Transverse colon (tissue), 4 donors: Measurements from ENCODE around the gene SLC36A2. TPM values are rescaled to one million over a fixed set of nuclear protein-coding genes. Genes with fewer than 3 reads are reported as not detected.

ENCODE experiments used
- DNase-seq: peaks from one replicate; pipeline ENCODE4 v3.0.0-alpha.2; 2019
- H3K27ac ChIP-seq, 4 donors: fragments of 200-600 bp; sonication (generic); 2 replicates each; pipeline ENCODE4 v1.5.1; 2016 to 2018; ENCODE audit warnings: inconsistent platforms in 4 of 4
- H3K27me3 ChIP-seq: fragments of 200-600 bp; sonication (generic); 2 replicates; pipeline ENCODE4 v1.5.1; 2017; ENCODE audit warnings: inconsistent platforms
- H3K36me3 ChIP-seq, 4 donors: fragments of 200-600 bp; sonication (generic); 2 replicates each; pipeline ENCODE4 v1.5.1; 2017 to 2019; ENCODE audit warnings: inconsistent platforms in 4 of 4
- H3K4me1 ChIP-seq, 4 donors: fragments of 200-600 bp; sonication (generic); 2 replicates each; pipeline ENCODE4 v1.5.1; 2017 to 2020; ENCODE audit warnings: inconsistent platforms in 4 of 4
- H3K4me3 ChIP-seq, 4 donors: fragments of 200-600 bp; sonication (generic); 1 replicate in 1 of 4; 2 replicates in 3 of 4; pipeline versions ENCODE4 v1.5.1 to v1.6.1; 2017 to 2019; ENCODE audit warnings: inconsistent platforms in 4 of 4
- H3K9me3 ChIP-seq, 2 donors: fragments of 200-600 bp; sonication (generic); 2 replicates each; pipeline ENCODE4 v1.5.1; 2017 to 2019; ENCODE audit warnings: inconsistent platforms in 2 of 2
- EP300 ChIP-seq: sonication (generic); formaldehyde crosslinking; IDR thresholded peaks from one replicate; pipeline ENCODE4 v1.6.1; 2017; ENCODE audit warnings: antibody characterized with exemption, low read depth
- POLR2A ChIP-seq: fragments of 450-650 bp; IDR thresholded peaks from one replicate; pipeline ENCODE4 v1.6.1; 2016; ENCODE audit warnings: antibody characterized with exemption, mild to moderate bottlenecking, moderate library complexity
- POLR2AphosphoS5 ChIP-seq, 3 donors: sonication (generic); formaldehyde crosslinking; IDR thresholded peaks; one replicate each; pipeline ENCODE4 v1.6.1; 2016; ENCODE audit warnings: antibody characterized with exemption in 3 of 3
- WGBS, 2 donors: methylation state at CpG; one replicate each; pipeline ENCODE4 v1.1.5; 2018; ENCODE audit warnings: low coverage in 1 of 2; 5-methylcytosine and 5-hydroxymethylcytosine counted together
- in situ Hi-C, 4 donors: fragments of 200-750 bp; cut with MboI; loops; one replicate each; pipeline versions ENCODE4 v1.15.0 to v1.15.1; 2017; ENCODE audit warnings: low sequenced_read_pairs in 3 of 4, low pct_ligation_motif_present in 1 of 4, low pct_unique_long_range_greater_than_20kb in 1 of 4
- intact Hi-C: fragments of 100-400 bp; cut with DNase I; formaldehyde crosslinking; loops from one replicate; pipeline ENCODE4 v1.15.1; 2023; ENCODE audit warnings: low total_unique reads
- total RNA-seq, 4 donors: library from RNA; depleted of rRNA; stranded (reverse); fragments of >200 nt; gene quantifications; one replicate each; pipeline ENCODE4 v1.1.0, GENCODE V29; 2016
- TF ChIP-seq, protein P1 (sequence below), 5 experiments: fragments of 200-600 bp in 3 of 5; fragments of 450-650 bp in 2 of 5; sonication (generic) in 3 of 5; IDR thresholded peaks; 1 replicate in 2 of 5; 2 replicates in 3 of 5; pipeline ENCODE4 v1.5.1; 2016 to 2017; ENCODE audit warnings: antibody characterized with exemption in 5 of 5, inconsistent platforms in 3 of 5, mild to moderate bottlenecking in 2 of 5, moderate library complexity in 1 of 5

The SLC36A2 gene
- total RNA-seq, 4 donors from 2014 or later = not detected

GRCh38 chr5:151283120-151283825 is 64.1 kb downstream of the SLC36A2 start:
- DNase-seq = no peak
- Histone ChIP-seq H3K9me3 (no peaks in the 10 kb centered on the region), H3K4me1 (no peaks in the 10 kb centered on the region), H3K4me3 (no peak overlapping the region), H3K27me3 (no peaks in the 10 kb centered on the region), H3K27ac (no peak overlapping the region), H3K36me3 (no peaks in the 10 kb centered on the region)
- intact Hi-C loops = no loop called here
- no peak for TF ChIP-seq EP300
- TF ChIP-seq, protein P1, sequence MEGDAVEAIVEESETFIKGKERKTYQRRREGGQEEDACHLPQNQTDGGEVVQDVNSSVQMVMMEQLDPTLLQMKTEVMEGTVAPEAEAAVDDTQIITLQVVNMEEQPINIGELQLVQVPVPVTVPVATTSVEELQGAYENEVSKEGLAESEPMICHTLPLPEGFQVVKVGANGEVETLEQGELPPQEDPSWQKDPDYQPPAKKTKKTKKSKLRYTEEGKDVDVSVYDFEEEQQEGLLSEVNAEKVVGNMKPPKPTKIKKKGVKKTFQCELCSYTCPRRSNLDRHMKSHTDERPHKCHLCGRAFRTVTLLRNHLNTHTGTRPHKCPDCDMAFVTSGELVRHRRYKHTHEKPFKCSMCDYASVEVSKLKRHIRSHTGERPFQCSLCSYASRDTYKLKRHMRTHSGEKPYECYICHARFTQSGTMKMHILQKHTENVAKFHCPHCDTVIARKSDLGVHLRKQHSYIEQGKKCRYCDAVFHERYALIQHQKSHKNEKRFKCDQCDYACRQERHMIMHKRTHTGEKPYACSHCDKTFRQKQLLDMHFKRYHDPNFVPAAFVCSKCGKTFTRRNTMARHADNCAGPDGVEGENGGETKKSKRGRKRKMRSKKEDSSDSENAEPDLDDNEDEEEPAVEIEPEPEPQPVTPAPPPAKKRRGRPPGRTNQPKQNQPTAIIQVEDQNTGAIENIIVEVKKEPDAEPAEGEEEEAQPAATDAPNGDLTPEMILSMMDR (IDR thresholded peaks at IDR 0.05) = no peak
- TF ChIP-seq POLR2A = no peak
- TF ChIP-seq POLR2AphosphoS5 (IDR thresholded peaks at IDR 0.05) = no peak
- 86 to 88% methylated on average over 1 to 4 of the region's 4 CpGs for WGBS, 2 donors
- in situ Hi-C loops = no loop called here

DNA sequence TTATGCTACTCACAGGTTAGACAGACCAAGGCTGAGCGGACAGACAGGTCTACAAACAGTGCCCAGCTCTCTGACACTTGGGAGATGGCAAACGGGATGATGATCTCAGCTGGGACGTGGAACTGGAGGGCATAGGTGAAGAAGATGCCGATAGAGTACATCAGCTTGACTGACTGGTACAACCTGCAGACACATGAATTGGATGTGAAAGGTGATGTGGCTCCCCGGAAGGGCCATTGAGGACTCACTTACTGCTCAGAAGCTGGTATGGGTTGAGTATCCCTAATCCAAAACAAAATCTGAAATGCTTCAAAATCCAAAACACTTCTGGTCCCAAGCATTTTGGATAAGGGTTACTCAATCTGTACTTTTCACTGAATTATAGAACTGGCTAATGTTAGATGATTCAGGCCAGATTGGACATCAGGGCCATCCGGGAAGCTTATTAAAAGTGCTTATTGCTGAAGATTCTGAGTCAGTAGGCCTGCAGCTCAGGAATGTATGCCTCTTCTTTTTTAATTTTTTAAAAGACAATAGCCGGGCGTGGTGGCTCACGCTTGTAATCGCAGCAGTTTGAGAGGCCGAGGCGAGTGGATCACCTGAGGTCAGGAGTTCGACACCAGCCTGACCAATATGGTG is 66.2 kb downstream of the SLC36A2 start:
- in situ Hi-C loops = no loop called here
- Histone ChIP-seq H3K36me3 (no peaks in the 10 kb centered on the region), H3K9me3 (no peaks in the 10 kb centered on the region), H3K27ac (no peak overlapping the region), H3K4me1 (no peaks in the 10 kb centered on the region), H3K27me3 (no peaks in the 10 kb centered on the region), H3K4me3 (no peak overlapping the region)
- 94 to 97% methylated on average over 9 to 13 of the region's 13 CpGs for WGBS, 2 donors
- intact Hi-C loops = no loop called here
- no peak for DNase-seq
- TF ChIP-seq, protein P1 (IDR thresholded peaks at IDR 0.05) = no peak
- no peak for TF ChIP-seq POLR2A

DNA sequence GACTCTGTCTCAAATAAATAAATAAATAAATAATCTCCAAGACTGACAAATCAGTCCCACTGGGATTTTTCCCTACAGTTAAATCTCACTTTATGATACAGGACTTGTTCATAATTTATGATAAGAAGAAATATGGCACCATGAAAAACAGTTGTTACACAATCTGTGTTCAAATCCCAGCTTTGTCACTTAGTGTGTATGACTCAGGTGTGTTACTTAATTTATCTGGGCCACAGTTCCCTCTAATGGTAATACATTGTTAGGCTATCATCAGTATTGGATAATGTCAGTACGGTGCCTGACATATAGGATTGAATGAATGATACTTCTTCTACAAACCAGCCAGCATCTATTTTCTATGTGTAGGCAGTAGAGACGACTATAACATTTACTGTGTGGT is 66.9 kb downstream of the SLC36A2 start:
- Histone ChIP-seq H3K4me3 (no peak overlapping the region), H3K36me3 (no peaks in the 10 kb centered on the region), H3K27me3 (no peaks in the 10 kb centered on the region), H3K27ac (no peak overlapping the region), H3K4me1 (no peaks in the 10 kb centered on the region), H3K9me3 (no peaks in the 10 kb centered on the region)
- no peak for DNase-seq
- no peak for TF ChIP-seq POLR2AphosphoS5 (IDR thresholded peaks at IDR 0.05)
- no peak for TF ChIP-seq EP300
- TF ChIP-seq POLR2A = no peak
- TF ChIP-seq, protein P1 (IDR thresholded peaks at IDR 0.05) = no peak
- 56 to 91% methylated on average over 1 to 2 of the region's 2 CpGs for WGBS, 2 donors
- in situ Hi-C loops = no loop called here
- intact Hi-C loops = no loop called here

- intact Hi-C loops = no loop called here
- no peak overlapping the region for H3K4me3 ChIP-seq
- no peaks in the 10 kb centered on the region for H3K27me3 ChIP-seq
- no peak for DNase-seq
- H3K9me3 ChIP-seq = no peaks in the 10 kb centered on the region
- TF ChIP-seq, protein P1 (IDR thresholded peaks at IDR 0.05) = no peak
- TF ChIP-seq EP300 (no peak), POLR2A (no peak), POLR2AphosphoS5 (IDR thresholded peaks at IDR 0.05) (no peak)
- no peaks in the 10 kb centered on the region for H3K36me3 ChIP-seq
- WGBS, 2 donors = 73 to 82% methylated on average over 5 of the region's 5 CpGs
- H3K27ac ChIP-seq = no peak overlapping the region
- in situ Hi-C loops = no loop called here
- no peaks in the 10 kb centered on the region for H3K4me1 ChIP-seq
Observed at GRCh38 chr5:151278845-151279244, 68.5 kb downstream of the SLC36A2 start.
